A549 (cell line): Measurements from ENCODE around the gene WDR33. TPM values are rescaled to one million over a fixed set of nuclear protein-coding genes. Genes with fewer than 3 reads are reported as not detected.

Source experiments
- ATAC-seq, 2 experiments: fragments of 200-7000 bp in 1 of 2; fragments of >200 bp in 1 of 2; cut with Nextera tagmentation in 1 of 2; cut with Tn5 transposase in 1 of 2; 3 replicates each; pipeline versions ENCODE4 v1.8.0 to v1.9.1; 2018 to 2020; ENCODE audit warnings: mild to moderate bottlenecking in 1 of 2, moderate library complexity in 1 of 2
- CTCF ChIA-PET: fragments of 300-600 bp; sonication (Branson Sonifier 250); formaldehyde crosslinking; extraction: SDS; loops from one replicate; lab custom pipeline; 2021; ENCODE audit warnings: antibody characterized with exemption, inconsistent platforms; lab: Yijun Ruan, JAX
- POLR2A ChIA-PET: fragments of 350-600 bp; formaldehyde crosslinking; extraction: SDS; loops from one replicate; lab custom pipeline; 2021; ENCODE audit warnings: antibody characterized with exemption, inconsistent platforms; lab: Yijun Ruan, JAX
- DNase-seq, 2 experiments: peaks; one replicate each; pipeline versions ENCODE4 v3.0.0 to v3.0.0-alpha.2; 2011 to 2016; ENCODE audit warnings: low read depth in 1 of 2, low spot score in 1 of 2
- FAIRE-seq: peaks from 2 replicates; lab custom pipeline; 2011; peaks lifted over from hg19 to GRCh38; lab: Jason Lieb, UNC
- H3K27ac ChIP-seq, 2 experiments: fragments of >200 bp; sonication (Bioruptor Twin); formaldehyde crosslinking; 3 replicates each; pipeline ENCODE4 v1.5.1; 2016 to 2017
- H3K4me1 ChIP-seq: fragments of >200 bp; sonication (Bioruptor Twin); formaldehyde crosslinking; 3 replicates; pipeline ENCODE4 v1.6.1; 2016
- H3K4me2 ChIP-seq: fragments of >200 bp; sonication (Bioruptor Twin); formaldehyde crosslinking; 3 replicates; pipeline ENCODE4 v1.6.1; 2016
- H3K4me3 ChIP-seq: fragments of >200 bp; sonication (Bioruptor Twin); formaldehyde crosslinking; 3 replicates; pipeline ENCODE4 v1.5.1; 2016
- H3K9me3 ChIP-seq: fragments of >200 bp; sonication (Bioruptor Twin); formaldehyde crosslinking; 3 replicates; pipeline ENCODE4 v1.6.1; 2016
- CEBPB ChIP-seq, 2 experiments: fragments of >200 bp in 1 of 2; sonication (Bioruptor Twin) in 1 of 2; formaldehyde crosslinking in 1 of 2; IDR thresholded peaks; 2 replicates each; pipeline ENCODE4 v1.6.1; 2012 to 2016
- CHD4 ChIP-seq: fragments of 200-600 bp; sonication (generic); IDR thresholded peaks from 2 replicates; pipeline ENCODE4 v1.6.1; 2016; ENCODE audit warnings: antibody characterized with exemption, mild to moderate bottlenecking, borderline replicate concordance
- CTCF ChIP-seq: fragments of >200 bp; sonication (Bioruptor Twin); formaldehyde crosslinking; IDR thresholded peaks from 3 replicates; pipeline ENCODE4 v1.5.1; 2016
- EHF ChIP-seq: fragments of 250-450 bp; sonication (Bioruptor Pico); IDR thresholded peaks from 2 replicates; pipeline ENCODE4 v1.5.0; 2020; ENCODE audit warnings: mild to moderate bottlenecking
- EHMT2 ChIP-seq: fragments of 200-600 bp; sonication (generic); IDR thresholded peaks from 2 replicates; pipeline ENCODE4 v1.6.1; 2016; ENCODE audit warnings: antibody characterized with exemption, low read depth, mild to moderate bottlenecking, moderate library complexity
- EP300 ChIP-seq, 2 experiments: fragments of >200 bp; sonication (Bioruptor Twin); formaldehyde crosslinking; IDR thresholded peaks; 2 replicates in 1 of 2; 3 replicates in 1 of 2; pipeline ENCODE4 v1.6.1; 2016 to 2017
- FOSB ChIP-seq: fragments of 250-450 bp; sonication (Bioruptor Pico); IDR thresholded peaks from 2 replicates; pipeline ENCODE4 v1.5.0; 2020; ENCODE audit warnings: mild to moderate bottlenecking, moderate library complexity
- FOSL2 ChIP-seq, 2 experiments: fragments of 450-650 bp in 1 of 2; fragments of >200 bp in 1 of 2; sonication (Bioruptor Twin) in 1 of 2; formaldehyde crosslinking; IDR thresholded peaks; 2 replicates each; pipeline versions ENCODE4 v1.5.0 to v1.6.1; 2016 to 2020; ENCODE audit warnings: mild to moderate bottlenecking in 1 of 2, moderate library complexity in 1 of 2
- GATA3 ChIP-seq: IDR thresholded peaks from 2 replicates; pipeline ENCODE4 v1.6.1; 2012; ENCODE audit warnings: borderline replicate concordance
- HDAC2 ChIP-seq: fragments of 200-600 bp; sonication (generic); IDR thresholded peaks from 2 replicates; pipeline ENCODE4 v1.6.1; 2016
- HEYL ChIP-seq: fragments of 250-450 bp; sonication (Bioruptor Pico); IDR thresholded peaks from 2 replicates; pipeline ENCODE4 v1.8.0; 2021; ENCODE audit warnings: mild to moderate bottlenecking, moderate library complexity
- HOXA7 ChIP-seq: fragments of 250-450 bp; sonication (Bioruptor Pico); IDR thresholded peaks from 2 replicates; pipeline ENCODE4 v1.5.0; 2020; ENCODE audit warnings: mild to moderate bottlenecking, moderate library complexity
- HOXB5 ChIP-seq: fragments of 250-450 bp; sonication (Bioruptor Pico); IDR thresholded peaks from 2 replicates; pipeline ENCODE4 v1.5.0; 2020; ENCODE audit warnings: mild to moderate bottlenecking, moderate library complexity
- JUNB ChIP-seq: fragments of >200 bp; sonication (Bioruptor Twin); formaldehyde crosslinking; IDR thresholded peaks from 2 replicates; pipeline ENCODE4 v1.6.1; 2016
- KDM1A ChIP-seq: fragments of 200-600 bp; sonication (generic); IDR thresholded peaks from 2 replicates; pipeline ENCODE4 v1.6.1; 2016; ENCODE audit warnings: low read depth, mild to moderate bottlenecking
- MAFK ChIP-seq: fragments of 450-650 bp; IDR thresholded peaks from 2 replicates; pipeline ENCODE4 v1.6.1; 2014; ENCODE audit not compliant: partially characterized antibody
- MYC ChIP-seq: IDR thresholded peaks from 2 replicates; pipeline ENCODE4 v1.6.1; 2012; ENCODE audit warnings: mild to moderate bottlenecking, inconsistent platforms, low read length, improper control_type of control experiment, borderline replicate concordance
- NPAS2 ChIP-seq: fragments of 250-450 bp; sonication (Bioruptor Pico); IDR thresholded peaks from 2 replicates; pipeline ENCODE4 v1.8.0; 2022; ENCODE audit warnings: mild to moderate bottlenecking, moderate library complexity, borderline replicate concordance
- PBX3 ChIP-seq: IDR thresholded peaks from 2 replicates; pipeline ENCODE4 v1.6.1; 2012
- POLR2A ChIP-seq: IDR thresholded peaks from 2 replicates; pipeline ENCODE4 v1.6.1; 2012; ENCODE audit warnings: mild to moderate bottlenecking, low read length
- RFX5 ChIP-seq: fragments of 450-650 bp; IDR thresholded peaks from 2 replicates; pipeline ENCODE4 v1.7.1; 2014; ENCODE audit warnings: antibody characterized with exemption, mild to moderate bottlenecking, moderate library complexity
- RNF2 ChIP-seq: fragments of 200-600 bp; sonication (generic); IDR thresholded peaks from 2 replicates; pipeline ENCODE4 v1.6.1; 2016; ENCODE audit warnings: low read depth, mild to moderate bottlenecking, antibody characterized with exemption, moderate library complexity, borderline replicate concordance
- SMC3 ChIP-seq: fragments of >200 bp; sonication (Bioruptor Twin); formaldehyde crosslinking; IDR thresholded peaks from 3 replicates; pipeline ENCODE4 v1.6.1; 2018; ENCODE audit warnings: inconsistent platforms
- TP53 ChIP-seq: fragments of 250-450 bp; sonication (Bioruptor Pico); IDR thresholded peaks from 2 replicates; pipeline ENCODE4 v1.5.0; 2021; ENCODE audit warnings: mild to moderate bottlenecking, moderate library complexity
- USF2 ChIP-seq: fragments of 450-650 bp; IDR thresholded peaks from 2 replicates; pipeline ENCODE4 v1.6.1; 2014; ENCODE audit warnings: antibody characterized with exemption
- ZC3H11A ChIP-seq: fragments of 450-650 bp; IDR thresholded peaks from 2 replicates; pipeline ENCODE4 v1.6.1; 2014; ENCODE audit warnings: antibody characterized with exemption, mild to moderate bottlenecking
- ZNF302 ChIP-seq: fragments of 250-450 bp; sonication (Bioruptor Pico); IDR thresholded peaks from 2 replicates; pipeline ENCODE4 v1.9.0; 2021; ENCODE audit warnings: inconsistent platforms, mild to moderate bottlenecking, moderate library complexity
- WGBS: methylation state at CpG from one replicate; pipeline ENCODE4 v1.1.6; 2017; ENCODE audit errors: missing lambda C conversion rate; 5-methylcytosine and 5-hydroxymethylcytosine counted together
- polyA plus RNA-seq, 4 experiments: library from polyadenylated mRNA; depleted of rRNA in 3 of 4; stranded (reverse); fragments of >200 nt; fragmentation: RNase III in 1 of 4; extraction: RNeasy Plus Mini Kit Qiagen cat#74134 plus additional on column Dnase treatment in 1 of 4; gene quantifications; 2 replicates in 3 of 4; 3 replicates in 1 of 4; pipeline ENCODE4 v1.2.3, GENCODE V29; 2011 to 2017
- TF ChIP-seq, protein P1 (sequence below): fragments of >200 bp; sonication (Bioruptor Twin); formaldehyde crosslinking; IDR thresholded peaks from 2 replicates; pipeline ENCODE4 v1.6.1; 2016

The WDR33 gene
- polyA plus RNA-seq, 2 of the 4 experiments (the other 2 are of a cell fraction) = 21.3 to 67.1 TPM

DNA sequence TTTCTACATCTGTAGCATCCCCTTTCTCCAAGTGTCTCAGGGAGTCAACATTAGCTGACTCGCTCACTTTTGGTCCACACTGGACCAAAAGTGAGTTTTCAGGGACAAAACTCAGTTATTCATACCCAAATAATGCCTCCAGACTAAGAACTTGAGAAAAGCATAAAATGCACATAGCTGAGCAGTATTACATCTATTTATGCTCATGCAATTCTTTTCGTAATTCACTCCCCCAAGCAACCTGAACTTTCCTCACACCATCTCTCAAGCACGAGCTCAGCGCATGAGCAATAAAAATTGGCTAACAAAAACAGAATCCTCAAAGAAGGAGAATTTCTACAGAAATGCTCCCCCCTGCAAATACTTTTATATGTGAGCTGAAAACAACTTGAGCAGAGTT, 92.7 kb downstream of the WDR33 start:
- ChIA-PET POLR2A (no interaction called here), CTCF (interaction anchor here (1.1 kb wide), 1 partner anchor 127 kb away, joined by 3 read pairs; no protein-coding TSS in a partner anchor)
- H3K4me2 ChIP-seq = no peak overlapping the region
- TF ChIP-seq MYC (no peak), GATA3 (no peak), EHF (no peak), NPAS2 (CRISPR knock-in tag) (no peak), PBX3 (no peak), CEBPB (IDR thresholded peaks at IDR 0.05) (no peak), FOSL2 (IDR thresholded peaks at IDR 0.05) (no peak), FOSL2 (CRISPR knock-in tag; IDR thresholded peaks at IDR 0.05) (no peak), RNF2 (no peak), JUNB (no peak), ZNF302 (CRISPR knock-in tag) (no peak), HEYL (CRISPR knock-in tag) (no peak), RFX5 (no peak), TP53 (CRISPR knock-in tag) (no peak), HOXA7 (CRISPR knock-in tag) (no peak), POLR2A (no peak), CTCF (no peak), SMC3 (no peak), HDAC2 (no peak), HOXB5 (CRISPR knock-in tag) (no peak)
- TF ChIP-seq, protein P1, sequence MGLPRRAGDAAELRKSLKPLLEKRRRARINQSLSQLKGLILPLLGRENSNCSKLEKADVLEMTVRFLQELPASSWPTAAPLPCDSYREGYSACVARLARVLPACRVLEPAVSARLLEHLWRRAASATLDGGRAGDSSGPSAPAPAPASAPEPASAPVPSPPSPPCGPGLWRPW = no peak
- no peak overlapping the region for H3K4me3 ChIP-seq
- no peak for ATAC-seq
- no peaks in the 10 kb centered on the region for H3K9me3 ChIP-seq
- H3K27ac ChIP-seq = no peak overlapping the region
- DNase-seq = no peak
- WGBS = 93% methylated on average over 4 of the region's 4 CpGs
- no peak for FAIRE-seq
- H3K4me1 ChIP-seq = no peaks in the 10 kb centered on the region; the same call in 2 of the 3 replicates

GRCh38 chr2:127715778-127716449, 95.1 kb downstream of the WDR33 start:
- H3K4me1 ChIP-seq = no peaks in the 10 kb centered on the region
- POLR2A ChIA-PET = no interaction called here
- H3K9me3 ChIP-seq = no peaks in the 10 kb centered on the region
- DNase-seq (no peak), FAIRE-seq (no peak), ATAC-seq (no peak)
- whole genome bisulfite sequencing = 93% methylated on average over 14 of the region's 14 CpGs
- CTCF ChIA-PET = no interaction called here
- no peak overlapping the region for H3K4me3 ChIP-seq
- no peak overlapping the region for H3K27ac ChIP-seq
- TF ChIP-seq MAFK (peak; percentile 71), JUNB (no peak)
- no peak overlapping the region for H3K4me2 ChIP-seq

GRCh38 chr2:127713562-127713961, 97.4 kb downstream of the WDR33 start:
- H3K4me3 ChIP-seq = no peak overlapping the region
- ChIA-PET POLR2A (no interaction called here), CTCF (interaction anchor here (1.1 kb wide), 2 partner anchors 8 to 15 kb away, joined by 3 to 4 read pairs; no protein-coding TSS in a partner anchor)
- TF ChIP-seq HDAC2 = no peak
- no peak for TF ChIP-seq CEBPB (IDR thresholded peaks at IDR 0.05)
- TF ChIP-seq EP300 (IDR thresholded peaks at IDR 0.05) = no peak
- no peak for TF ChIP-seq KDM1A
- no peak for TF ChIP-seq USF2
- TF ChIP-seq EHMT2 = no peak
- no peak for TF ChIP-seq FOSB (CRISPR knock-in tag)
- TF ChIP-seq POLR2A = no peak
- TF ChIP-seq CHD4 = no peak
- TF ChIP-seq MAFK = no peak
- TF ChIP-seq ZC3H11A = no peak
- no peak for TF ChIP-seq JUNB
- TF ChIP-seq PBX3 = no peak
- no peak for FAIRE-seq
- no peaks in the 10 kb centered on the region for H3K4me1 ChIP-seq
- no peak overlapping the region for H3K4me2 ChIP-seq
- ATAC-seq = no peak
- DNase-seq = no peak
- no peaks in the 10 kb centered on the region for H3K9me3 ChIP-seq
- WGBS = 96% methylated on average over 25 of the region's 25 CpGs
- no peak overlapping the region for H3K27ac ChIP-seq
